ENCODE measurements around the gene ZBED6.
"Not testable (repeated sequence)": the region's sequence is repeated elsewhere in the genome, so short reads cannot be mapped to it uniquely, and the experiment has no call there.

ZBED6 gene

DNA sequence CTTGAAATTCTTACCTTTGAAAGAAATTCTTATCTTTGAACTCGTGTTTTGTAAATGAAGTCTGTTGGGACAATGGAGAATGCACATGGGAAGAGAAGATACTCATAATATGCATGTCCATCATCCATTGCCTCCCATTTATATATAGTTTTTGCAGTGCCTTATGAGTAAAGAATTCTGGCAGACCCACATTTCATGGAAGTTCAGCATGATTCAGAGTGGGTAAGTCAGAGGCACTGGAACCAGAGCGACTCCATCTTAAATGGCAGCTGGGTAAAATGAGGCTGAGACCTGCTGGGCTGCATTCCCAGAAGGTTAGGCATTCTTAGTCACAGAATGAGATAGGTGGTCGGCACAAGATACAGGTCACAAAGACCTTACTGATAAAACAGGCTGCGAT lies 16.6 kb upstream of the ZBED6 start:
- DNase-seq (ENCODE audit: extremely low read depth in 1 of 2, low read depth in 1 of 2) = no peak

DNA sequence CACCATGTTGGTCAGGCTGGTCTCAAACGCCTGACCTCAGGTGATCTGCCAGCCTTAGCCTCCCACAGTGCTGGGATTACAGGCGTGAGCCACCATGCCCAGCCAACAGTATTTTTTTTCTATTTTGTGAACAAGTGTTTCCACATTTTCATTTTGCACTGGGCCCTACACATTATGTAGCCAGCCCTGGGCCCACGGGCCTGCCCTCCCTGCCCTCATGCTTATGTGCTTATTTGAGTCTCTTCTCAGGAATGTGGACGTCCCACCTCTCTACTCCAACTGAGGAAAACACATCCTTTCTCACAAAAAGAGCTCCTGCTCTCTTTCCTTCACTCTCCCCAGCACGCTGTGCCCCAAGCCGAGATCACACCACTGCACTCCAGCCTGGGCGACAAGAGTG lies 13.5 kb upstream of the ZBED6 start:
- DNase-seq (ENCODE audit: extremely low read depth in 1 of 2, low read depth in 1 of 2) = no peak

DNA sequence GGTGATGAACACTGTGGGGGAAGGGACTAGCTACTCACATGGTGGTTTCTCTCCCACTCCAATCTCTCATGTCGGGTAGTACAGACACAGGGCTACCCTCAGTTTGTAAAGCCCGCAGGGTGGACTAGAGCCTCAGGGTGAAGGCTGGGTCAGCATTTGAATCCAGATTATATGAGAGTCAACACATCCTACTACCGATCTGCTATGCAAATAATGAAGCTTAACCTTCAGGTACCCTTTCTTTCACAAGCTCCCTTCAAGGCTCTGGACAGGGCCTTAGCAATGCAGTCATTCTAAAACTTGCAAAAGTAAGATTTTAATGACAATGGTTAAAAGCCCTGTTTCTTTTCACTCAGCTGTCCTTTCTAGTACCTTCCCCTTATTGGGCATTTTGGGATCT lies 5.5 kb upstream of the ZBED6 start:
- DNase-seq (ENCODE audit: extremely low read depth in 1 of 2, low read depth in 1 of 2) = no peak

DNA sequence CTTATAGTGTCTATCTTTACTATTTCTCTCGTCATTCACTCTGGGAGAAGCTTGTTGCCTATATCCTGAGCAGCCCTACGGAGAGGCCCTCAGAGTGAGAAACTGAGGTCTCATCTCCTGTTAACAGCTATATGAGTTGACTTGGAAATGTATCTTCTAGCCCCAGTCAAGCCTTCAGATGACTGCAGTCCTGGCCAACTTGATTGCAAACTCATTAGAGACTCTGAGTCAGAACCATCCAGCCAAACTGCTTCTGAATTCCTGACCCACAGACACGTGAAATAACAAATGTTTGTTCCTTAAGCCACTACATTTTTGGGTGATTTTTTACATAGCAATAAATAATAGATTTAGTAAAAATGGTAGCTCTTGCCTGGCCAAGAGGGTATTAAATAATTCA lies 3.9 kb upstream of the ZBED6 start:
- DNase-seq (ENCODE audit: extremely low read depth in 1 of 2, low read depth in 1 of 2) = no peak

DNA sequence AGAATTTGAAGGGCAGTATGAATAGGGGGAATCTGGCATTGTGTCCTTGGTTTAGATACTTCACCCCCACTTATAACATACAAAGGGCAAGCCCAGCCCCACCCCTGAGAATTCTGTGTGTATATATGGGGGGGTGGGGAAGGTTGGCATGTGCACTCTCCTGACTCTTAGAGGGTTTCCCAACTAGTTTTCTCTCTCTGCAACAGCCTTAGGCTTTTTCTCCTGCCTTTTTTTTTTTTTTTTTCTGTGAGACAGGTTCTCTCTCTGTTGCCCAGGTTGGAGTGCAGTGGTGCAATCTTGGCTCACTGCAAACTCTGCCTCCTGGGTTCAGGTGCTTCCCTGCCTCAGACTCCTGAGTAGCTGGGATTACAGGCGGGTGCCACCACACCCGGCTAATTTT lies 2.9 kb upstream of the ZBED6 start:
- DNase-seq (ENCODE audit: extremely low read depth in 1 of 2, low read depth in 1 of 2) = no peak

DNA sequence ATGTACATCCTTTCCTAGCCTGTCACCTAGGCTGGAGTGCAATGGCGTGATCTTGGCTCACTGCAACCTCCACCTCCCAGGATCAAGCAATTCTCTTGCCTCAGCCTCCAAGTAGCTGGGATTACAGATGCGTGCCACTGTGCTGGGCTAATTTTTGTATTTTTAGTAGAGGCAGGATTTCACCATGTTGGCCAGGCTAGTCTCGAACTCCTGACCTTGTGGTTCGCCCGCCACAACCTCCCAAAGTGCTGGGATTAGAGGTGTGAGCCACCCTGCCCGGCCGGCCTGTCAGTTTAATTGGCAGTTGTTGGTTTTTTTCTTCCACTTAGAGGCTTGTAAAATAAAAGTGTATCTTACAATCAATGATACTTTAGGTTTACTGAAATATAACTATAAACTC lies 1.9 kb upstream of the ZBED6 start:
- not testable (repeated sequence) for DNase-seq (ENCODE audit: extremely low read depth in 1 of 2, low read depth in 1 of 2)

DNA sequence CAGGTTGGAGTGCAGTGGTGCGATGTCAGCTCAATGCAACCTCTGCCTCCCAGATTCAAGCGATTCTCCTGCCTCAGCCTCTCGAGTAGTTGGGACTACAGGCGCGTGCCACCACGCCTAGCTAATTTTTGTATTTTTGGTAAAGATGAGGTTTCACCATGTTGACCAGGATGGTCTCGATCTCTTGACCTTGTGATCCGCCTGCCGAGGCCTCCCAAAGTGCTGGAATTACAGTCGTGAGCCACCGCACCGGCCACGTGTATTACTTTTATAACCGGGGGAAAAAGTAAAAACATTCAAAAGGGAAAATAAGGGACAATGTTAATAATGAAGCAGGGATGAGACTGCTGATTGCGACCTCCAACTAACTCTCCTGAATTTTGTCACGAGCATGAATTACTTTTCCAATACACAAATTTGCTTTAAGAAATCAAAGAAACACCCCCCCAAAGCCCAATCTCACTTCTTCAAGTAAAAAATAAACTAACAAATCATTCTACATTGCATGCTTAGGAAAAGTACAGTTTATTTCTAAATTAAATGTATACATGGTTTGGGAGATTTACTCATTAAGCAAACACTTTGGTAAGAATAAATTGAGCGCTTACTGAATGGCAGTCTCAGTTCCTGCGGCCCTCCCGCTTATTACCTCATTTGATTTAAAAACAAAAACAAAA lies 521 bp upstream of the ZBED6 start:
- DNase-seq (ENCODE audit: extremely low read depth in 1 of 2, low read depth in 1 of 2) = no peak

DNA sequence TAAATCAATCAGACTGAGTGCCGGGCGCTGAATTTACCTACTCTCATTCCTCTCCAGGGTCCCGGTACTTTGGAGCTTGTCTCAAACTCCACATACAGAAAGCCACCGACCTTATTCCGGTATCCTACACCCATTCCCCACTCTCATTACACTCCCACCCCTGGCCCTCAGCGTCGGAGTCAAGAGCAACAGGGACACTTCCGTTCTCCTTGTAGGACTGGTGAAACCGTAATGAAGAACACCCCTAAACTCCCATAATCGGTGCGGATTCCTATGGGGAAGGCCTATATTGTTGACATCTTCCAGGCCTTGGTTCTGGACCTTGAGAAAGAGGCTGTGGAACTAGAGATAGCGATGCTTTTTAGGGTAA lies 798 bp downstream of the ZBED6 start:
- DNase-seq (ENCODE audit: extremely low read depth in 1 of 2, low read depth in 1 of 2) = peak; percentile 1 to 7

DNA sequence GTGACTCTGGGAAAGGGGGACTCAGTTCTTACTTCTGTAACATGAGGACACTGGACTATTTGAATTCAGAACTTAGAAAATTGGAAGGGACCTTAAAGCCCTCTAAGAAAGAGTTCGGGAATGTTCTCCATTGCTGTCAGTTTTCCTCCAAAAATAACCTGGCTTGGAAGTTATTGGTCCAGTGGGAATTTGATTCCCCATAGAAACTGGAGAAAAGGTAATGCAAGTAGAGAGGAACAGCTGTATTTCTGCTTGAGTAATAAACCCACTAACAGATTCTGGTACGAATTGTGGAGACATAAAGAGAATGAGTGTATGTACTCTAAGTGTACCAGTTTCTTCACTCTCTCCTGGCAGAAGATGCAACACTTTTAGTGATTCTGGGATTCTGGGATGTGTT lies 1.8 kb downstream of the ZBED6 start:
- DNase-seq (ENCODE audit: extremely low read depth in 1 of 2, low read depth in 1 of 2) = no peak

DNA sequence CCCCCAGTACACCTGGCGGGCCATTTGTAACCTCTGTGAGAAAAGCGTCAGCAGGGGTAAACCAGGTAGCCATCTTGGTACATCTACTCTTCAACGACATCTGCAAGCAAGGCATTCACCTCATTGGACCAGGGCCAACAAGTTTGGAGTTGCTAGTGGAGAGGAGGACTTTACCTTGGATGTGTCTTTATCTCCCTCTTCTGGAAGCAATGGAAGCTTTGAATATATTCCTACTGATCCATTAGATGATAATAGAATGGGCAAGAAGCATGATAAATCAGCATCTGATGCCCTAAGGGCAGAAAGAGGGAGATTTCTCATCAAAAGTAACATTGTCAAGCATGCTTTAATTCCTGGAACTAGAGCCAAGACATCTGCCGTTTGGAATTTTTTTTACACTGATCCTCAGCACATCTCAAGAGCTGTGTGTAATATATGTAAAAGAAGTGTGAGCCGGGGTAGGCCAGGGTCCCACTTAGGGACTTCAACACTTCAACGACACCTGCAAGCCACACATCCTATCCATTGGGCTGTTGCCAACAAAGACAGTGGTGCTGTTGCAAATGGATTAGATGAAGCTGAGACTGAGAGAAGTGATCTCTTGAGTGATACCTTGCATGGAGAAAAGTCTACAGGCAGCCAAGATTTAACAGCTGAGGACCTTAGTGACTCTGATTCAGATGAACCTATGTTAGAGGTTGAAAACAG lies 2.7 kb downstream of the ZBED6 start:
- DNase-seq (ENCODE audit: extremely low read depth in 1 of 2, low read depth in 1 of 2) = no peak

DNA sequence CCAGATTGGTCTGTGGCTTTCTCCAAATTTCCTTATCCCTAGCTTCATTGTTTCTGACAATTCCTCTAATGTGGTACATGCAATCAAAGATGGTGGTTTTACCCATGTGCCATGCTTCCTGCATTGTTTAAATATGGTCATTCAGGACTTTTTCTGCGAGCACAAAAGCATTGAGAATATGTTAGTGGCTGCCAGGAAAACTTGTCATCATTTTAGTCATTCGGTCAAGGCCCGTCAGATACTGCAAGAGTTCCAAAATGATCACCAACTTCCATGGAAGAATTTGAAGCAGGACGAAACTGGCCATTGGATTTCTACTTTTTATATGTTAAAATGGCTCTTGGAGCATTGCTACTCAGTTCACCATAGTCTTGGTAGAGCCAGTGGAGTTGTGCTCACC lies 3.7 kb downstream of the ZBED6 start:
- DNase-seq (ENCODE audit: extremely low read depth in 1 of 2, low read depth in 1 of 2) = no peak

DNA sequence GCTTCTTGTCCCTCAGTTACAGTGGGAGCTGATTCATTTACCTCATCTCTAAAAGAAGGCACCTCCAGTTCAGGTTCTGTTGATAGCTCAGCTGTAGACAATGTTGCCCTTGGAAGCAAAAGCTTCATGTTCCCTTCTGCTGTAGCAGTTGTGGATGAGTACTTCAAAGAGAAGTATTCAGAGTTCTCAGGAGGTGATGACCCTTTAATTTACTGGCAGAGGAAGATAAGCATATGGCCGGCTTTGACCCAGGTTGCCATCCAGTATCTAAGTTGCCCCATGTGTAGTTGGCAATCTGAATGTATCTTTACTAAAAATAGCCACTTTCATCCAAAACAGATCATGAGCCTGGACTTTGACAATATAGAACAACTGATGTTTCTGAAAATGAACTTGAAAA lies 4.5 kb downstream of the ZBED6 start:
- DNase-seq (ENCODE audit: extremely low read depth in 1 of 2, low read depth in 1 of 2) = no peak

DNA sequence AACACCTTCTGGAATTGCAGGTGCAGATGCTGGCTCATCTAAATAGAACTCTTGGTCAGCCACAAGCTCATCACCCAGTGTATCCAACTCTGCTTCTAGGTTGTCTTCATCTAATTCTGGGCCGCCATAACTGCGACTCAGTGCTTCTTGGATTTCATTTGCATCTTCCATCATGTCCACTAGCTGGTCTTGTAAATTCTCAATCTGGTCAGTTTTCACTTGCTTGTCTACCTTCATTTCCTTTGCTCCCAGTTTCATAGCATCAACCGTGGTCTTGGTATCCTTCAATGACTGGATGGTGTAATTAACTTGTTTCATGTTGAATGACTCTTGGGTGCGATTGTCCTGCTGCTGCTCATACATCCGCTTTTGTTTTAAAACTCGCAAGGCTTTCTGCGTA lies 10.3 kb downstream of the ZBED6 start:
- no peak for DNase-seq (ENCODE audit: extremely low read depth in 1 of 2, low read depth in 1 of 2)

DNA sequence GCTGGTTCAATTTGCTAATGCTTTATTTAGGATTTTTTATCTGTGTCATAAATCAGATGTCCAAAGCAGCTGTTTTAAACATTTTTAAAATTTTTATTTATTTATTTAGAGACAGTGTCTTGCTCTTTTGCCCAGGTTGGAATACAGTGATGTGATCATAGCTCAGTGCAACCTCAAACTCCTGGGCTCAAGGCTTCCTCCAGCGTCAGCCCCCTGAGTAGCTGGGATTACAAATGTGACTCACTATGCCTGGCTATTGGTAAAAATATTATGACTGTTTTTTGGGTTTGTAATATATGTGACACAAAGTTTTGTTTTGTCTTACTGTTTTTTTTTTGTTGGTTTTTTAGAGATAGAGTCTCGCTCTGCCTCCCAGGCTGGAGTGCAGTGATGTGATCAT lies 11.8 kb downstream of the ZBED6 start:
- DNase-seq (ENCODE audit: extremely low read depth in 1 of 2, low read depth in 1 of 2) = no peak

DNA sequence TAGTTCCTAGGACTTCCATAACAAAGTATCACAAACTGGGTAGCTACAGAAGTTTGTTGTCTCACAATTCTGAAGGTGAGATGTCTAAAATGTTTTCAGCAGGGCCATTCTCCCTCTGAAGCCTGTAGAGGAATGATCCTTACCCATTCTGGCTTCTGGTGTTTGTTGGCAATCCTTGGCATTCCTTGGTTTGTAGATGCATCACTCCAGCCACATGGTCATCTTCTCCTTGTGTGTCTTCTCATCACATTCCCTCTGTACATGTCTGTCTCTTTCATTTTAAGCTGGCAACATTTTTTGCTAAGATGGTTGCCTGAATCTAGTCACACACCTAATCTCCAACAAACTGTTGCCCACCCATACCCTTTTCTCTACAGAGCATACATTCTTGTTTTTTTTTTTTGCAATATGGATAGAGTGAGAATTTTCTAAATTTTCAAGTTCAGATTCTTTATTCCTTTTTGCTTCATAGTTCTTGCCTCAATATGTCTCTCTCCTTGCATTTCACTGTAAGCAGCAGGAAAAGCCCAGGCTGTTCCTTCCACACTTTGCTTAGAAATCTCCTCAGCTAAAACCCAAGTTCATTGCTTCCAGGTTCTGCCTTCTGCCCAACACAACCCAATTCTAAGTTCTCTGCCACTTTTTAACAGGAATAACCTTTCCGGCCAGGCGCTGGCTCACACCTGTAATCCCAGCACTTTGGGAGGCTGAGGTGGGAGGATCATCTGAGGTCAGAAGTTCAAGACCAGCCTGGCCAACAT lies 18.3 kb downstream of the ZBED6 start:
- no peak for DNase-seq (ENCODE audit: extremely low read depth in 1 of 2, low read depth in 1 of 2)

DNA sequence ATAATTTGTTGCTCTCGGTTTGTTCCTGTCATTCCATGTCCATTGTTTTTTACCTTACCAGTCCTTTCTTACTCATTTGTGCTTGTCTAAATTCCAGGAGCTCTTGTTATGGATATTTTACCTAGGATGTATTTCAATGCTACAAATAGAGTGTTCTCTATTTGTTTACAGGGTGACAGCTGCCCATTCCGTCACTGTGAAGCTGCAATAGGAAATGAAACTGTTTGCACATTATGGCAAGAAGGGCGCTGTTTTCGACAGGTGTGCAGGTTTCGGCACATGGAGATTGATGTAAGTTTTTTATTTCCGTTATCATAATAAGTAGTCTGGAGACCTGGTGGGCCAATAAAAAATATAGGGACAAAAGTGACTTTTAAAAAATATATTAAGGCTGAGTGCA lies 23.0 kb downstream of the ZBED6 start:
- DNase-seq (ENCODE audit: extremely low read depth in 1 of 2, low read depth in 1 of 2) = no peak

DNA sequence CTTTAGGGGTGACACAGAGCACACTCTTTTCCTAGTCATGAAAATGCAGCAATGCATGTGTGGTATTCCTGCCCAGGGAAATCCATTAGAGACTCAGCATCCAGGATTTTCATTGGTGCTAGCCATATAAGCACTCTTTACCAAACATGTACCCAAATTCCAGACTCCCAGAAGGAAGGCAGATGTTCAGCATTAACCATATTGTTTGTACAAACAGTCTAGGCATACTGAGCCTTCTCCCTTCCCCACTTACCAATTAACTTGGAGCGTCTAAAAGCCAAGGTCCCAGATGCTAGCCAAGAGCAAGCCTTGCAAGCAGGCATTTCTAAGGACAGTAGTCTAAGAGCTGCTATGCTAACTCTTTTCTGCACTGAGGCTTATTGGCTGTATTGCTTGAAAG lies 27.9 kb downstream of the ZBED6 start:
- DNase-seq (ENCODE audit: extremely low read depth in 1 of 2, low read depth in 1 of 2) = no peak

DNA sequence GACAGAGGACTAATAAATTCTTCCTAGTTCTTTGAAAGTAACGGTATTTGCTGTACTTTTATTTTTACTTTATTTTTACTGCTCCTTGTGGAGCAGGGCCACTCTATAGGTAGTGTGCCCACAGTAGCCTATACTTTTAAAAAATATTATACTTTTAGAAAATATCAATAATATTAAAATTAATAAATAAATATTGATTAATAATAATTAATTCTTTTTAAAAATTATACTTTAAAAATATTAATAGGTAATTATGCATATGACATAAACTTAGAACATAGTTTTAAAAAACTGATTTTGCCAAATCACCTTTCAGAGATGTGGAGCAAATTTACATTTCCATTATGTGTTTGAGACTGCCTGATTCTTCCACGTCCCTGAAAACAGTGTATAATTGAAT lies 30.8 kb downstream of the ZBED6 start:
- no peak for DNase-seq (ENCODE audit: extremely low read depth in 1 of 2, low read depth in 1 of 2)

DNA sequence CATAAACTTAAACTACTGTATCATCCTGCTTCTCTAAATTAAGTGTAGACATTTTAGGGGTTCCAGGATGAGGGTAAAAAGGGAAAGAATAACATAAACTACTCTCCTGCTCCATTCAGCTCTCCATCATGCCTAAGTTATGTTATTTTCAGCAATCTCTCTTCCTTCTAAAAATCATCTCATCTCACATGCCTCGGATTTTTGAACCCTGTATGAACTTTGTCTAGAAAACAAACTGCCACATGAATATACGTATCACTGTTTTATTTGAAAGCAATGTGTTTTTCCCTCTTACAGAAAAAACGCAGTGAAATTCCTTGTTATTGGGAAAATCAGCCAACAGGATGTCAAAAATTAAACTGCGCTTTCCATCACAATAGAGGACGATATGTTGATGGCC lies 32.6 kb downstream of the ZBED6 start:
- no peak for DNase-seq (ENCODE audit: extremely low read depth in 1 of 2, low read depth in 1 of 2)

DNA sequence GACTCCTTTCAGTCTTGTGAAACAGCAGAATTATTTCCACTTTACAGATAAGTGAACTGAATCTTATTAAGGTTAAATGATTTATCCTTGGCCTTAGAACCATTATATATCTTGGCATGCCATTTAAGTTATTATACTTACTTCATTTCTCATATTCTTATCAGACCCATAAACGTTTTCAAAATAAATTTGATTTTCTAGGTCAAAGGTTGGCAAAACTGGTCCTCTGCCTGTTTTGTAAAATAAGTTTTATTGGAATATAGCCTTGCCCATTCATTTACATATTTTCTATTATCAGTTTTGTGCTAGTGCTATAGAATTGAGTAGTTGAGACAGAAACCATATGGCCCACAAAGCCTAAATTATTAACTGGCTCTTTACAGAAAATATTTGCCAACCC lies 33.1 kb downstream of the ZBED6 start:
- DNase-seq (ENCODE audit: extremely low read depth in 1 of 2, low read depth in 1 of 2) = no peak

DNA sequence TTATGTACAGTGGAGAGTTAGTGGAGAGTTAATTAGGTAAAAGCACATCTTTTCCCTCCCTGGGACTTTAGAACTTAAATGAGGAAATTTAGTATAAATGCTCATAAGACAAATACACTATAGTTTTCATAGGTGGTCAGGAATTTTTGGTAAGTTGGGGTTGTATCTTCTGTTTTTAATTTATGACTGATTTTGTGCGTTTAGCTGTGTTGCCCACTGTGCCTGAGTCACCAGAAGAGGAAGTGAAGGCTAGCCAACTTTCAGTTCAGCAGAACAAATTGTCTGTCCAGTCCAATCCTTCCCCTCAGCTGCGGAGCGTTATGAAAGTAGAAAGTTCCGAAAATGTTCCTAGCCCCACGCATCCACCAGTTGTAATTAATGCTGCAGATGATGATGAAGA lies 33.8 kb downstream of the ZBED6 start:
- not testable (repeated sequence) for DNase-seq (ENCODE audit: extremely low read depth in 1 of 2, low read depth in 1 of 2)

DNA sequence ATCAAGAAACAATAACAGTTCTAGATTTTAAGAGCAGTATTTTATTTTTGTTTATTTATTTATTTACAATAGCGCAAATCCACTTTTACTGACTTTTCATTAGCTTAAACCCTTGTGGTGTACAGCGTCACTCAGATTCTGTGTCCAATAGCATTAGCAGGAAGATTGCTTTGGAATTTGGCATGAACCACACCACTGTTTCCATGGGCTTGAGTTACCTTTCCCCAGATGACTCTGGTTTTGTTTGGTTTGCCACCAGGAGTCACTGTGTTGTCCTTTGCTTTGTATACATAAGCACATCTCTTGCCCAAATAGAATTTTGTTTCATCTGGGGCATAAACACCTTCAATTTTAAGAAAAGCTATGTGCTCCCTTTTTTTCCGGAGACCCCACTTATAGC lies 40.1 kb downstream of the ZBED6 start:
- DNase-seq (ENCODE audit: extremely low read depth in 1 of 2, low read depth in 1 of 2) = no peak
